Stimulated activated CD4-positive, alpha-beta T cell treated with anti-CD3 and anti-CD28 coated beads, TNF-alpha, amount 100 ng/mL, for 4 hours (primary cell): Measurements from ENCODE around the gene ZNF79.
A peak's percentile ranks its signal among the peaks of the same experiment; 100 is the strongest.

ENCODE experiments used
- DNase-seq, 3 experiments: peaks; one replicate each; pipeline ENCODE4 v3.0.0-alpha.2; 2020; ENCODE audit warnings: low read depth in 3 of 3

Gene ZNF79

DNA sequence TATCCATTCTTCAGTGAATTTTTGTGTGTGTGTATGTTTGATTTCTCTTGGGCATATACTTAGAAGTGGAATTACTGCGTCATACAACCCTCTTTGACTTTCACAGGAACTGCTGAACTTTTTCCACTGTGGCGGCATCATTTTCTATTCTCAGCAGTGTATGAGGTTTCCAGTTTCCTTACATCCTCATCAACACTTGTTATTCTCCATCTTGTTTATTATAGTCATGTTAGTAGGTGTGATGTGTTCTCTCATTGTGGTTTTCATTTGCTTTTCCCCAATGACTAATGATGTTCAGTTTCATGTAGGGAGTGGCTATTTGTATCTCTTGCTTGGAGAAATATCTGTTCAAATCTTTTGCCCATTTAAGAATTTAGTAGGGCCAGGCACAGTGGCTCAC, 2.6 kb downstream of the ZNF79 start:
- DNase-seq, result no peak

DNA sequence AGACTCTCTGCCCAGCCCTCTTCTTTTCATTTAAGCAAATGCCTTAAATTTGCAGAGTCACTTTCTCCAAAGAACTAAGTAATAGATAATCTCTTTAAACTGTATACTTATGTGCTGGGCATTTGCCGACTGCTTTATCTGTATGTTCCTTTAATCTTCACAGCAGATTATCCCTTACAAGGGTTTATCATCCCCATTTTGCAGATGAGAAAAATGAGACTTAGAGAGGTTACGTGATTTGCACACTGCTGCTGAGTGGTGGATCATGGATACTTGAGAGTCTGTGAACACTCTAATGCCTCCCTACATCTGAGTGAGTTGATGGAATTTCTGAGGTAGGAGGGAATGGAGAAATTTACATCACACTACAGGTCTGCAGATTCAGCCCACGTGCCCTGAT, 4.2 kb downstream of the ZNF79 start:
- DNase-seq, result no peak

DNA sequence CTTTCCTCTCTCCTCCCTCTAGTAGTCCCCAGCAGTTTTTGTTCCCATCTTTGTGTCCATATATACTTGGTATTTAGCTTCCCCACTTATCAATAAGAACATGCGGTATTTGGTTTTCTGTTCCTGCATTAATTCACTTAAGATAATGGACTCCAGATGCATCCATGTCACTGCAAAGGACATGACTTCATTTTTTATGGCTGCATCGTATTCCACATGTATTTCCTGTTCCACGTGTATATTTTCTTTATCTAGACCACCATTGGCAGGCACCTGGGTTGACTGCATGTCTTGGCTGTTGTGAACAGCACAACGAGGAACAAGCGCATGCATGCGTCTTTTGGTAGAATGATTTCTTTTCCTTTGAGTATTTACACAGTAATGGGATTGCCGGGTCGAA, 6.2 kb downstream of the ZNF79 start:
- DNase-seq, result no peak

DNA sequence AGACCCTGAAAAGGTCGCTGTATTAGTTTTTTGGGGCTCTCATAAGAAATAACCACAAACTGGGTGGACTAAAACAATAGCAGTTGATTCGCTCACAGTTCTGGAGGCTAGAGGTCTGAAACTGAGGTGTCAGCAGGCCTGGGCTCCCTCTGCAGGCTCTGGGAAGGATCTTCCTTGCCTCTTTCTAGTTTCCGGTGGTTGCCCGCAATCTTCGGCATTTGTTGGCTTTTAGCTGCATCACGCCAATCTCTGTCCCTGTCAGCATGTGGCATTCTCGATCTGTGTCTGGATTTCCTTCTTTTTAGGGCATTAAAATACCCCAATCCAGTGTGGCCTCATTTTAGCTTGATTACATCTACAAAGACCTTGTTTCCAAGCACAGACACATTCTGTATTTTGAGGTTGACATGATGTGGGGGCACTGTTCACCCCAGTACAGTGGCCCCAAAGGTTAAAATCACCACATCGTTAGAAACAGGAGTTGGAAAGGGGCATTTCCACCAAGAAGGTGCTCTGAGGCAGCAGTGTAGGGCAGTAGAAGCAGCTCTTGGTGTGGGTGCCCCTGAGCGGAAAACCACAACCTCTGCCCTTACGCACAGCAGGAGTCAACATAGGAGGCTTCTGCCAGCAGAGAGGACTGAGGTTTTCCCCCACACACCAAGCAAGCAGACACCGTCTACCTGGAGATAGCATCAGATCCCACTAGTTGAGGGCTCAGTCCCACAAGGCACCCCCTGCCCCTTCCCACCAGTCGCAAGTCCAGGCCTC, 13.5 kb downstream of the ZNF79 start:
- no peak for DNase-seq

DNA sequence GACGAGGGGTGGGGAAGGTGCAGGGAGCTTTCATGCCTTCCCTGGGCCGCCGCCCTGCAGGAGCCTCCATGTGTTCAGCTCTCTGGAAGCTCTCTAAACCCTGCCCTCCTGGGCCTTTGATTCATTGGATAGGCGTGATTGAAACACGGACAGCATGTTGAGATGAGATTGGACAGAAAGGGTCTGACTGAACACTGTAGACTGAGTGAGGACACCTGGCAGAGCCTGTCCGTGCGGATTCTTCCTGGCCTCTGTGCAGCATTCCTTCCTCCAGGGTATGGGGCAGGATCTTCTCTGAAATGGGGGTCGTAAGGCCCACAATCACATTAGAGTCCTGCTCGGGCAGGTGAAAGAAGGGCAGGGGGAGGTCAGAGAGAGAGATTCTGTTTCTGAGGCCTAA, 14.2 kb downstream of the ZNF79 start:
- DNase-seq, result no peak

DNA sequence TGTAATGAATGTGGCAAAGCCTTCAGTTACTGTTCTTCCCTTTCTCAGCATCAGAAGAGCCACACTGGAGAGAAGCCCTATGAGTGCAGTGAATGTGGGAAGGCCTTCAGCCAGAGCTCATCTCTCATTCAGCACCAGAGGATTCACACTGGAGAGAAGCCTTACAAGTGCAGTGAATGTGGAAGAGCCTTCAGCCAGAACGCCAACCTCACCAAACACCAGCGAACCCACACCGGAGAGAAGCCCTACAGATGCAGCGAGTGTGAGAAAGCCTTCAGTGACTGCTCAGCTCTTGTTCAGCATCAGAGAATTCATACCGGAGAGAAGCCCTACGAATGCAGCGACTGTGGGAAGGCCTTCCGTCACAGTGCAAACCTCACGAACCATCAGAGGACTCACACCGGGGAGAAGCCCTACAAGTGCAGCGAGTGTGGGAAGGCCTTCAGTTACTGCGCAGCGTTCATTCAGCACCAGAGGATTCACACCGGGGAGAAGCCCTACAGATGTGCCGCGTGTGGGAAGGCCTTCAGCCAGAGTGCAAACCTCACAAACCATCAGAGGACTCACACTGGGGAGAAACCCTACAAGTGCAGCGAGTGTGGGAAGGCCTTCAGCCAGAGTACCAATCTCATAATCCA, 20.2 kb downstream of the ZNF79 start:
- no peak for DNase-seq

DNA sequence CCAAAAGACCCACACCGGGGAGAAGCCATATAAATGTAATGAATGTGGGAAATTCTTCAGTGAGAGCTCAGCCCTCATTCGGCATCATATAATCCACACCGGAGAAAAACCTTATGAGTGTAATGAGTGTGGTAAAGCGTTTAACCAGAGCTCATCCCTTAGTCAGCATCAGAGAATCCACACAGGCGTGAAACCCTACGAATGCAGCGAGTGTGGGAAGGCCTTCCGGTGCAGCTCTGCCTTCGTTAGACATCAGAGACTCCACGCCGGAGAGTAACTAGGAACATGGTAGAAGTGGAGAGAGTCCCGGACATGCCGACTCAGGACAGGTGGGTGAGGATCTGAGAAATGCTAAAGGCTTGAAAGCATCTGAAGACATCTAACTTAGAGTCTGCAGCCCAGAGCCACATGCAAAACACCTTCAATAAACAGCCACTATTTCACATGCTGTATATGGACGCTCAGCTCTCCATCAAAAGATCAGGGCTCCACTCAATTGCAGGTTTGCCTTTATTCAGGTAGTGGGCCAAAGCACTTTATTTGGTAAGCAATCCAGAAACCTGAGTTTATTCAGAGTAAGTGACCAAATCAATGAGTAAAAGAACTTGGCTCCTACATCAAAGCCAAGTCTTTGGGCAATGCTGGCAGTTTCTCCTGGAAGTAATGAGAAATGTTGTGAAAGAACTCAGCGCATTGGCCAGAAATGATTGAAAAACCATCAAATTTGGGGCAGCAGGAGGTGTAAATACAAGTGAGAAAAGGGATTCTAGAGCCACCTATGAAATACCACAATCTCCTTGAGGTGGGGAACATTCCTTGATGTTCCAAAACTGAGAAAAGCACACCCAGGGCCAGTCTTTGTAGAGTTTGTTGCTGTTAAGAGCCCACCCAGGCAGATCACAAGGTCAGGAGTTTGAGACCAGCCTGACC, 21.0 kb downstream of the ZNF79 start:
- DNase-seq, result no peak

DNA sequence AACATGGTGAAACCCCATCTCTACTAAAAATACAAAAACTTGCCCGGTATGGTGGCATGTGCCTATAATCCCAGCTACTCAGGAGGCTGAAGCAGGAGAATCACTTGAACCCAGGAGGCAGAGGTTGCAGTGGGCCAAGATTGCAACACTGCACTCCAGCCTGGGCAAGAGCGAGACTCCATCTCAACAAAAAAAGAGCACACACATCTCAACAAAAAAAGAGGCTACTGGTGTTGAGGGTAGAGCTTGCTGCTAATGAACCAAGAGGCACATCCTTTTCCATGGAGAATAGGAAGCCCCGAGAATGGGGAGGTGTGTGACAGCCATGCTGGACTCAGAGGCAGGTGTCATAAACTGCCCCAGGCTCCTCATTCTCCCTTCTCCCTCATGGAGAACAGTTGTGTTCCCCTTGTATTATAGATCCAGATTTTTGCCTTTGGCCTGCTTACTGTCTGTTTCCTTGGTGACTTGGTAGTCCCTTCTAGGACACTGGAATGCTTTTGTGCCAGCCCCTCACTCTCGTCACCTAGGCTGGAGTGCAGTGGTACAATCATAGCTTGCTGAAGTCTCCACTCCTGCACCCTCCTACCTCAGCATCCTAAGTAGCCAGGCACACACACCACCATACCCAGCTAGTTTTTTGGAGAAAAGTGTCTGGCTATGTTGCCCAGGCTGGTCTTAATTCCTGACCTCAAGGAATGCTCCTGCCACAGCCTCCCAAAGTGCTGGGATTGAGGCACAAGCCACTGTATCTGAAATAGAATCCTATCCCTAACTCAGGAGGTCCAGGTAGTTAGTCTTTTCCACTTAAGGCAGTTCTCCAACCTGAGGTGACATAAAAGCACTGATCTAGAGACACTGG, 21.9 kb downstream of the ZNF79 start:
- DNase-seq, result no peak

DNA sequence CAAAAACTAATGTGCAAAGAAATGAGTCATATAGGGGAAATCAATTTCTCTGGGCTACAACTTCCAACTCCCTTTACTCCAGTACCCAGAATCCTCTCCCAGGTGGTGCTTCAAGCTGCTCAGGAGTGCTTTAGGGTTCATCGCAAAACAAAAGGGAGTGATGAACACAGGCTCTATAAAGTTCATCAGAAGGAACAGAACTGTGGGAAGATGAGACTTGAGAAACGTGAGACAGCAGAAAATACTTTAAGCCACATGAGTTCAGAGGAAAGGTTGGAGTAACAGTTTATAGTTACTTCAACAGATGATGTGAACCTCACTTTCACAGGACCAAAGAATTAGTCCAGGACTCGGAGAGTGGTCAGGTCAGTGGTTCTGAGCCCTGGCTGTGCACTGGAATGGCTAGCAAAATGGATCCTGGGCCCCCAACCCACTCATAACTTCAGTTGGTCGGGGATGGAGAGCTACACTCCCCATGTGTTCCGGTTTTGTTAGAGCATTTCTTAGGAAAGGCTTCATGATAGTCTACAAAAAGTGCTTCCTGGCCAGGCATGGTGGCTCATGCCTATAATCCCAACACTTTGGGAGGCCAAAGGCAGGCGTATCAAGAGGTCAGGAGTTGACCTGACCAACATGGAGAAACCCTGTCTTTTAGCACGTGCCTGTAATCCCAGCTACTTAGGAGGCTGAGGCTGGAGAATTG, 22.7 kb downstream of the ZNF79 start:
- no peak for DNase-seq

DNA sequence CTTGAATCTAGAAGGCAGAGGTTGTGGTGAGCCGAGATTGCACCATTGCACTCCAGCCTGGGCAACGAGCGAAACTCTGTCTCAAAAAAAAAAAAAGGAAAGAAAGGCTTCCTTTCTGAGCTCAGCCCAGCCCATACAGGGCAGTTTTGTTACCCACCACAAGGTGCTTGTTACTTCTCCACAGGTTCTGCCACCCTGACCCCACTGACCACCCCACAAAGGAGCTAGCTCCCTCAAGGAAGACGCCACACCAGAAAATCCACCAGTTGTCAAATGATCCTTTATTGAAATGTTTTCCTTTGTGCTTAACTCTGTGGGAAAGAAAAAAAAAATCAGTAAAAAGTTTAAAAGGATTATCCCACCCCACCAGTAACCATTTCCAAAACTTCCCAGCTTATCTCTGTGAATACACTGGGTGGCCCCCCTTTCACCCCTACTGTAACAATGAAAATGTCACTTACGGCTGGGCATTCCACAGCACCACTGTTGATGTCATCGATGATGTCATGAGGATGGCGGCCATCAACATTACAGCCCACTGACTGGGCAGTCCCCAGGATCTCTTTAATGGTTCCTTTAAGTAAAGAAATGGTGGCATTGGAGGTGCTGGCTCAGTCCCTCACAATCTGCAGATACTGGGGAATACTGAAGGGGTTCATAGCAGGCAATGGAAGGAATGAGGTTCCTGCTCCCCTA, 23.4 kb downstream of the ZNF79 start:
- no peak for DNase-seq

DNA sequence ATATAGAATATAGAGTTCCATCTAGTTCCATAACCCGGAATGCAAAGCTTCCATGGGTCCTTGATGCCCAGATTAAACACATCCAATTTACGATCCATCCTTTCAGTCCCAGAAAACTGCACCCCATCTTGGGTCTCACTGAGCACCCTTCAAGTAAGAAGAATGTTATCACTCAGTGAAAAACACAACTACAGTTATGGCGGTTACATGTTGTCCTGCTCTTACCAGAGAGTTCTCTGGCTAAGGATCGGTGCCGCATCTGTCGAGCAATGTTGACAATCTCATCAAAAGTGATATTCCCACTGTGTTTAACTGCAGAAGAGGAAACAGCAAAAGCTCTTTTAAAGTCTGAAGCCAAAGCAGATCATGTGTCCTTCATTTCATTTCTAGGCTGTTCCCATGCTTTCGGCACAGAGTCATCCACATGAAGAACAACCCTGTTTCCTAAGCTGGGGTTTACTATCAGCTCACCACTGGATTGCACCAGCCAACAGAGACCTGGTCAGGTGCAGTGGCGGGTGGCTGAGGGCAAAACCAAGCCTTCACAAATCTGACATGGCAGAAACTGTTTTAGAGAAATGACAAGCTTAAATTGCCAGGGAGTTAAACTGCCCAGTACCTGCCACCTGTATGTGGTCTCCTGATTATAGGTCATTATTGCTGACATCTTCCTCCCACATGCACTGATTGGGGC, 24.1 kb downstream of the ZNF79 start:
- no peak for DNase-seq

DNA sequence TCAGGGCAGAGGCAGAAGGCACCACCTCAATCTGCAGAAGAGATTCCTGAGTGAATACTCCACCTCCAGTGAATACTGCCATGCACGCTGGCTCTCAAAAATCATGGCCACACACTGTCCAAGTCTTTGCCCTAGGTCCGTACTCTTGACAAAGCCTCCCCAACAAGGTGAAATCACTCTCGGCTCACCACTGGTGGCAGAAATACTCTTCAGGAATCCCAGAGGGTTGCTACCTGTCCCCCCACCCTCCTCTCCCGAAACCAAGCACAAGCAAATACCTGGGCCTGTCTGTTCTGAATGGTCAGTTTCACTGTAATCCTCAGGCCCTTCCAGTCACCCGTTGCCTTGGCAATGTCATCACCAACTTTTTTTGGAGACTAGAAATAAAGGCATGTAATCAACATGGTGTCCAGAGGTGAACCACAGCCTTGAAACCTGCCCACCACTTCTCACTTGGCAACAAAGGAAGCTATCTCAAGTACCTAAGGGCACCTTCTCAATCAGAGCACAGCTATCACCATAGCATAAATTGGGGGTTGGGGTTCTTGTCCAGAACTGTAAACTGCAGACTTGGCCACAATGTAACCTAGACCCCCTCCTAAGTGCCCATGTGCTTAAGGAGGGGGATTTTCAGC, 25.3 kb downstream of the ZNF79 start:
- no peak for DNase-seq

DNA sequence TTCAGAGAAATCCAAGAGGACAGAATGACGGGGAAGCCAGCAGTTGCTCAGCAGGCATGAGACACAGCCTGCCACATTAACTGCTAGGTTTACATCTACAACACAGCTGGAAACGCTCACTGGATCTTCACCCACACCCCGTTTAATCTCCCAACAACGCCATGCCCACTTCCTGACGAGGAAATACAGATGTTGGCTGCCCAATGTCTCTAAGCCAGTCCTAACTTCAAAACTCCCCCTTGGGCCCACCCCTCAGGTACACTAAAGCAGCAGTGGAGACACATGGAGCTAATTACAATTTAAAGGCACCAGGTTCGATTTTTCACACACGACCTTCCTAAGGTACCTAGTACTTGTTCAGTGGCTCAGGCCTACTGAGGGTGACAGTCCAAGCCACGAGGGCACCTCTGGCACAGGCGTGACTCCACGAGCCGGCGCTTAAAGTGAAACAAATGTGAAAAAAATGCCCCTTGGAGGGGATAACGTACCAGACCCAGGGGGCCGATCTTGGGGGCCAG, 26.1 kb downstream of the ZNF79 start:
- DNase-seq, result no peak

DNA sequence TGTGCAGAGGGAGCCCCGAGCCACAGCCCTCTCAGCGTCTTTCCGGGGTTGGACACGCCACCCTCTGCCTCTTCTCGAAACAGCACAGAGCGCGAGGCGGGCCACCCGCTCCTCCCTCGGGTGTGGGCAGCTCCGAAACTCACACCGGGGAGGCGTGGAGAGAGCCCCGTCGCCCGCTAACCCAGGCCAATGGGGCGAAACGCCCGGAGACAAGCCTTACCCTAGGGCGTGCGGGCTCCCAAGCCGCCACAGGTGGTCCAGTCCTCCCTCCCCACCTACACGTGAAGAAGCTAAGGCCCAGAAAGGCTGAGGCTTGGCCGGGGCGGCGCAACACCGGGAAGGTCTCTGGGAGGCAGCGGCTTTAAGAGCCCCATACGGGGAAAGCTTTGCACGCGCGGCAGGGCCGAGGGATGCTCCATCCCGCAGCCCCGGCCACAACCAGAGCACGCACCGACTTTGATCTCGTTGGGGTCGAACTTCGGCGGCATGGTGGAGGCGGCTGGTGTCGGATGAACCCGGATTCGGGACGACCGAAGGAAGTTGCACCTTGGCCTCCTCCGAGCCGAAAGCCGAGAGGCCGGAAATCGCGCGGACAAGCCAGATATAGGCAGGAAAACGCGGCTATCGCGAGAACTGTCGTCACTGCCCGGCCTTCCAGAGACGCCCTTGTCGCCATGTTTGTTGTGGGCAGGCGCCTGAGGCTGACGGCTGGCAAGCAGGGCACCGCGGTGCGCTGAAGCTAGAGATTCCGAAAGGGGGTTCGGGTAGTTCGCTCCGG, 26.8 kb downstream of the ZNF79 start, which contains the start of the genes LRSAM1 and RPL12:
TSS of gene LRSAM1 (plus strand) at position 681 of the 778 bp plus-strand sequence. CDS start 3,018 bp downstream, outside the sequence.
TSS of gene RPL12 (minus strand) at position 577 of the 778 bp plus-strand sequence. CDS start at position 488, 89 bp downstream.
- peak; percentile 95 to 98 (median 98) for DNase-seq

DNA sequence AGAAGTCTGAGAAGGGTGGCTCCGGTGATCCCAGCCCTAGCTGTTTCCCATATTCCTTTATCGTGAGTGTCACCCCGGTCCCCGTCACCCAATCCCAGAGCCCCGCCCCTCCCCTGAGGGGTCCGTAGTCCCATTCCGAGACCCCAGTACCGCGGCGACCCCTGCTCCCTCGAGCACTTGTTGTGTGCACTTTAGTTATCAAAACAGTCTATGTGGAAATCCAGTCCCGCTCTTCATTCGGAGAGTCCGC, 27.4 kb downstream of the ZNF79 start:
- no peak for DNase-seq

DNA sequence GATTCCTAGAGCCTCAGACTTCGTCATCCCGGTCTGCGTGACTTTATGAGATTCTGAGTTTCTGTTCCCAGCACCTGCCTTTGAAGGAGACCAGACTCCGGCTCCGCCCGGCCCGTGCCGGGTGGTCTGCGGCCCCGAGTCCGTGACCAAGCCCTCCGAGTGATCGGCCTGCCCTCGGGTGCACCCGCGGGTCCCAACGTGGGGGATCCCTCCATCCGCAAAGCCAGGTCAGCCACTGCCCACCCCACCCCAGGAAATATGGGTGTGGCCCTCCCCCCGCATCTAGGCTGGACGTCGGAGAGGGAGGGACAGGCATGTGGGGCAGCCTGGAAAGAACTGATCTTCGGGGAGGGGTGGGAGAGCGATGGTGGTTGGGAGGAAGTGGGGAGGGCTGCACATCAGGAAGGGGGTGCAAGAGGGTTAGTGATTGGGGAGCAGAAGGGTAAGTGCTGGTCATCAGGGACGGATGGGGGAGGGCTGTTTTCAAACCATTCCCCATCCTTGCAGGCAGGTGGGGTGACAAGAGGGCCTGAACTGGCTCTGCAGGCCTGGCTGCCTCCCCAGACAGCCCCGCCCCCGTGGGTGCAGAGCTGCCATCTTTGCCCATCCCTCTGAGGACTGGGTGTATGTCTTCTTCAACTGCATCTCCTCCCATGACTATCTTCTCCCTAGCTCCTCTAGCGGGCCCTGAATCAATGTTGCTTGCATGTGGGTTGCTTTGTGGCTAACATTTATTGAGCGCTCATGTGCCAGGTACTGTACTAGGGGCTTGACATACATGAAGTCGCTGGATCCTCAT, 27.9 kb downstream of the ZNF79 start:
- peak in 1 of 3 experiments; percentile 24 for DNase-seq

DNA sequence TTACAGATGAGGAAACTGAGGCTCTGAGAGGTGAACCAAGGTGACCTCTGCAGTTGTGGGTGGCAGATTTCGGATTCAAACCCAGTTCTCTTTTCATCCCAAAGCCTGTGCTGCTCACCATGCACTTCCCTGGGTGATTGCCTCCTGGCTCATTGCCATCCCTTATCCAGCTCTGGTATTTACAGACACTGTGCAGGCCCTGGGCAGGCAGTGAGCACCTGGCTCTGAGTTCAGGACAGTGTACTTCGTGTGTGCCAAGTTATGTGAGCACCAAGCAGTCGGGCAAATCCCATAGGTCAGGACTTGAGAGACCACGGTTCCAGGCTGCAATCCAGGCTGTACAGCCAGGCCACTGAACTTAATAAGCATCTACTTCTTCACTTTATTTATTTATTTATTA, 28.5 kb downstream of the ZNF79 start:
- DNase-seq, result no peak
